HepG2 (cell line): Measurements from ENCODE around the gene DPH5. TPM values are rescaled to one million over a fixed set of nuclear protein-coding genes. Genes with fewer than 3 reads are reported as not detected.

Experiments
- ATAC-seq: fragments of 200-7000 bp; cut with Tn5 transposase; 3 replicates; pipeline ENCODE4 v1.9.1; 2020; ENCODE audit warnings: mild to moderate bottlenecking, moderate library complexity
- BruUV-seq: library from RNA; stranded (reverse); fragments of 400-500 nt; replicated peaks from 2 replicates; lab custom pipeline; 2021; lab: Mats Ljungman, UMichigan
- CTCF ChIA-PET: fragments of 300-600 bp; formaldehyde crosslinking; extraction: SDS; loops from one replicate; lab custom pipeline; 2021; ENCODE audit warnings: low total read pairs, inconsistent platforms, low intra/inter-chr PET ratio; lab: Yijun Ruan, JAX
- POLR2A ChIA-PET: fragments of 350-600 bp; sonication (Branson Sonifier 250); formaldehyde crosslinking; loops from one replicate; lab custom pipeline; 2020; ENCODE audit warnings: antibody characterized with exemption, inconsistent platforms; lab: Yijun Ruan, JAX
- DNase-seq: peaks from one replicate; pipeline ENCODE4 v3.0.0-alpha.2; 2015; ENCODE audit warnings: low spot score
- FAIRE-seq: peaks from 3 replicates; lab custom pipeline; 2011; peaks lifted over from hg19 to GRCh38; lab: Jason Lieb, UNC
- H2AFZ ChIP-seq: one replicate; pipeline ENCODE4 v1.6.1; 2011; ENCODE audit warnings: low read length, inconsistent platforms
- H3K27ac ChIP-seq: fragments of 300-600 bp; 3 replicates; pipeline ENCODE4 v1.8.0; 2011; ENCODE audit warnings: mixed run types, mild to moderate bottlenecking, mixed read lengths, low read length, inconsistent platforms; ENCODE audit not compliant: insufficient read depth; ENCODE audit errors: extremely low read length
- H3K27me3 ChIP-seq, 2 experiments: fragments of 200-600 bp in 1 of 2; 2 replicates in 1 of 2; 3 replicates in 1 of 2; pipeline versions ENCODE4 v1.6.0 to v1.8.0; 2011; ENCODE audit warnings: low read length in 2 of 2, mild to moderate bottlenecking in 2 of 2, moderate library complexity in 2 of 2, inconsistent platforms in 1 of 2; ENCODE audit not compliant: insufficient read depth in 2 of 2, control insufficient read depth in 1 of 2
- H3K36me3 ChIP-seq, 2 experiments: fragments of 200-600 bp in 1 of 2; replicated peaks in 1 of 2; 2 replicates in 1 of 2; 3 replicates in 1 of 2; pipeline versions ENCODE4 v1.5.1 to v1.8.0; 2011; ENCODE audit warnings: low read length in 2 of 2, inconsistent platforms in 1 of 2; ENCODE audit not compliant: insufficient read depth in 2 of 2, control insufficient read depth in 1 of 2
- H3K4me1 ChIP-seq: 2 replicates; pipeline ENCODE4 v1.5.1; 2012; ENCODE audit warnings: low read length, inconsistent platforms; ENCODE audit not compliant: insufficient read depth
- H3K4me2 ChIP-seq: 2 replicates; pipeline ENCODE4 v1.6.0; 2011; ENCODE audit warnings: low read depth, low read length, inconsistent platforms
- H3K4me3 ChIP-seq, 3 experiments: fragments of 200-600 bp in 1 of 3; sonication (generic), shearing (Covaris generic) in 1 of 3; replicated peaks in 1 of 3; 2 replicates each; pipeline ENCODE4 v1.5.1; 2011 to 2016; ENCODE audit warnings: low read length in 3 of 3, inconsistent platforms in 2 of 3, low read depth in 2 of 3, mild to moderate bottlenecking in 2 of 3, control low read depth in 1 of 3, mixed read lengths in 1 of 3; ENCODE audit not compliant: insufficient read depth in 1 of 3
- H3K79me2 ChIP-seq: one replicate; pipeline ENCODE4 v1.6.1; 2011; ENCODE audit warnings: low read length, inconsistent platforms; ENCODE audit not compliant: insufficient read depth
- H3K9ac ChIP-seq: 2 replicates; pipeline ENCODE4 v1.6.0; 2011; ENCODE audit warnings: mild to moderate bottlenecking, low read depth, low read length, inconsistent platforms; ENCODE audit not compliant: insufficient read depth
- H3K9me3 ChIP-seq: 2 replicates; pipeline ENCODE4 v1.5.1; 2012; ENCODE audit warnings: mild to moderate bottlenecking, low read length
- H4K20me1 ChIP-seq: 2 replicates; pipeline ENCODE4 v1.6.0; 2011; ENCODE audit warnings: inconsistent platforms, mild to moderate bottlenecking, low read length, moderate library complexity; ENCODE audit not compliant: insufficient read depth
- CBX1 ChIP-seq: IDR thresholded peaks from one replicate; pipeline ENCODE4 v1.6.1; 2016; ENCODE audit warnings: antibody characterized with exemption, low read depth
- E2F5 ChIP-seq: sonication (generic); formaldehyde crosslinking; conservative IDR thresholded peaks from 2 replicates; pipeline ENCODE4 v1.4.0; 2020; ENCODE audit warnings: missing genetic modification reagents
- GRHL1 ChIP-seq: sonication (generic); formaldehyde crosslinking; conservative IDR thresholded peaks from 2 replicates; pipeline ENCODE4 v1.8.0; 2022; ENCODE audit warnings: missing genetic modification reagents
- IKZF5 ChIP-seq: IDR thresholded peaks from 2 replicates; pipeline ENCODE4 v1.6.1; 2018; ENCODE audit warnings: missing genetic modification reagents, mild to moderate bottlenecking, missing compliant biosample characterization
- JARID2 ChIP-seq: sonication (generic); formaldehyde crosslinking; IDR thresholded peaks from 2 replicates; pipeline ENCODE4 v1.8.1; 2023; ENCODE audit warnings: missing genetic modification reagents, inconsistent platforms; ENCODE audit not compliant: insufficient replicate concordance
- PPARG ChIP-seq: conservative IDR thresholded peaks from 2 replicates; pipeline ENCODE4 v1.6.1; 2016; ENCODE audit warnings: missing biosample characterization, missing genetic modification reagents
- RBM39 ChIP-seq: fragments of 200-400 bp; formaldehyde crosslinking; IDR thresholded peaks from one replicate; pipeline ENCODE4 v1.6.1; 2018; ENCODE audit warnings: antibody characterized with exemption, mild to moderate bottlenecking, low read depth, low read length; ENCODE audit not compliant: poor library complexity, severe bottlenecking
- REPIN1 ChIP-seq: sonication (generic); formaldehyde crosslinking; IDR thresholded peaks from 2 replicates; pipeline ENCODE4 v1.8.0; 2022; ENCODE audit warnings: missing genetic modification reagents, low read depth, mild to moderate bottlenecking, borderline replicate concordance
- TFE3 ChIP-seq: IDR thresholded peaks from 2 replicates; pipeline ENCODE4 v1.6.1; 2016
- ZNF30 ChIP-seq: sonication (generic); formaldehyde crosslinking; IDR thresholded peaks from 2 replicates; pipeline ENCODE4 v1.5.0; 2020; ENCODE audit warnings: mild to moderate bottlenecking, missing genetic modification reagents
- ZNF382 ChIP-seq: sonication (generic); formaldehyde crosslinking; IDR thresholded peaks from 2 replicates; pipeline ENCODE4 v1.5.0; 2020; ENCODE audit warnings: missing genetic modification reagents, mild to moderate bottlenecking, borderline replicate concordance
- ZNF570 ChIP-seq: sonication (generic); formaldehyde crosslinking; IDR thresholded peaks from 2 replicates; pipeline ENCODE4 v1.4.0; 2020; ENCODE audit warnings: mild to moderate bottlenecking, missing genetic modification reagents, borderline replicate concordance
- ZNF746 ChIP-seq: sonication (generic); formaldehyde crosslinking; IDR thresholded peaks from 2 replicates; pipeline ENCODE4 v1.8.0; 2022; ENCODE audit warnings: mild to moderate bottlenecking, missing genetic modification reagents
- WGBS: methylation state at CpG from one replicate; pipeline ENCODE4 v1.1.6; 2017; ENCODE audit warnings: low lambda C conversion rate; 5-methylcytosine and 5-hydroxymethylcytosine counted together
- in situ Hi-C: cut with HindIII; loops from 2 replicates; pipeline ENCODE4 v1.10.0; 2017; ENCODE audit warnings: low pct_unique_long_range_greater_than_20kb; ENCODE audit not compliant: extremely low pct_ligation_motif_present
- intact Hi-C: fragments of 100-400 bp; cut with micrococcal nuclease; formaldehyde crosslinking; loops from one replicate; pipeline ENCODE4 v1.10.0; 2022; ENCODE audit not compliant: unreplicated experiment
- polyA plus RNA-seq, 8 experiments: library from polyadenylated mRNA; depleted of rRNA in 3 of 8; stranded (reverse) in 7 of 8; unstranded in 1 of 8; fragments of >200 nt; fragmentation: Illumina TruSeq in 4 of 8; extraction: Trizol in 4 of 8; gene quantifications; 2 replicates each; pipeline versions ENCODE4 v1.2.1 to v1.2.3, GENCODE V29; 2011 to 2016; ENCODE audit warnings: low read depth in 4 of 8, missing spikeins in 1 of 8, mixed read lengths in 1 of 8; ENCODE audit not compliant: insufficient read depth in 1 of 8
- total RNA-seq, 5 experiments: library from RNA; depleted of rRNA; stranded (reverse); fragments of >200 nt; fragmentation: Illumina TruSeq; extraction: Trizol; gene quantifications; 2 replicates each; pipeline ENCODE4 v1.2.3, GENCODE V29; 2016; ENCODE audit warnings: low read depth in 1 of 5

The DPH5 gene
- total and polyA plus RNA-seq, 2 of the 13 experiments (the other 11 are each of a cell fraction or from before 2014, with no cell fraction given) = 53.2 to 79.6 TPM

- intact Hi-C loops = no loop called here
- TF ChIP-seq JARID2 (CRISPR knock-in tag) (no peak), ZNF570 (CRISPR knock-in tag) (no peak)
- TF ChIP-seq, all 625 proteins: peak for 0
- no peak for ATAC-seq
- H3K27me3 ChIP-seq = no peaks in the 10 kb centered on the region
- H4K20me1 ChIP-seq = no peaks in the 10 kb centered on the region
- no TSS peak for BruUV-seq
- no peak overlapping the region for H3K4me2 ChIP-seq
- CTCF ChIA-PET = no interaction called here
- no peak overlapping the region for H3K4me3 ChIP-seq
- in situ Hi-C loops = no loop called here
- POLR2A ChIA-PET = no interaction called here
- no peak for DNase-seq
- 100% methylated on average over 1 of the region's 1 CpG for WGBS
- H2AFZ ChIP-seq = no peak overlapping the region
- no peak for FAIRE-seq
- no peaks in the 10 kb centered on the region for H3K9me3 ChIP-seq
- no peak overlapping the region for H3K9ac ChIP-seq
- H3K4me1 ChIP-seq = no peaks in the 10 kb centered on the region
- H3K27ac ChIP-seq = no peak overlapping the region
- H3K36me3 ChIP-seq = no peaks in the 10 kb centered on the region
- no peaks in the 10 kb centered on the region for H3K79me2 ChIP-seq
Measured at GRCh38 chr1:101060992-101061391, 35.4 kb upstream of the DPH5 start.

- ATAC-seq = no peak
Measured at GRCh38 chr1:101059945-101060542, 34.5 kb upstream of the DPH5 start.

More at GRCh38 chr1:101059945-101060542, 34.5 kb upstream of the DPH5 start:
- Histone ChIP-seq H4K20me1 (no peaks in the 10 kb centered on the region), H3K79me2 (no peaks in the 10 kb centered on the region), H3K4me2 (no peak overlapping the region), H3K4me1 (no peaks in the 10 kb centered on the region), H3K27ac (no peak overlapping the region), H3K9ac (no peak overlapping the region)
- intact Hi-C loops = no loop called here
- FAIRE-seq (no peak), DNase-seq (no peak)
- POLR2A ChIA-PET = no interaction called here
- no peak for TF ChIP-seq ZNF382
- no peak for TF ChIP-seq ZNF746 (CRISPR knock-in tag)
- no peak for TF ChIP-seq ZNF30 (CRISPR knock-in tag)
- TF ChIP-seq CBX1 = no peak
- no peak for TF ChIP-seq IKZF5
- no peak for TF ChIP-seq GRHL1
- TF ChIP-seq RBM39 = no peak
- TF ChIP-seq REPIN1 = no peak
- TF ChIP-seq PPARG = no peak
- no peak for TF ChIP-seq E2F5 (CRISPR knock-in tag)
- TF ChIP-seq TFE3 (CRISPR knock-in tag) = no peak
- TF ChIP-seq, all 625 proteins: peak for 0
- no peaks in the 10 kb centered on the region for H3K9me3 ChIP-seq
- CTCF ChIA-PET = no interaction called here
- 86% methylated on average over 6 of the region's 6 CpGs for WGBS
- no peak overlapping the region for H3K4me3 ChIP-seq
- H3K27me3 ChIP-seq = no peaks in the 10 kb centered on the region
- H3K36me3 ChIP-seq = no peaks in the 10 kb centered on the region
- no peak overlapping the region for H2AFZ ChIP-seq
- no TSS peak for BruUV-seq
- in situ Hi-C loops = no loop called here
